ENCODE measurements around the gene SLC9A9. TPM values are rescaled to one million over a fixed set of nuclear protein-coding genes. Genes with fewer than 3 reads are reported as not detected.

Gene SLC9A9
- total RNA-seq, 1 donor from 2014 or later = 16.0 TPM

DNA sequence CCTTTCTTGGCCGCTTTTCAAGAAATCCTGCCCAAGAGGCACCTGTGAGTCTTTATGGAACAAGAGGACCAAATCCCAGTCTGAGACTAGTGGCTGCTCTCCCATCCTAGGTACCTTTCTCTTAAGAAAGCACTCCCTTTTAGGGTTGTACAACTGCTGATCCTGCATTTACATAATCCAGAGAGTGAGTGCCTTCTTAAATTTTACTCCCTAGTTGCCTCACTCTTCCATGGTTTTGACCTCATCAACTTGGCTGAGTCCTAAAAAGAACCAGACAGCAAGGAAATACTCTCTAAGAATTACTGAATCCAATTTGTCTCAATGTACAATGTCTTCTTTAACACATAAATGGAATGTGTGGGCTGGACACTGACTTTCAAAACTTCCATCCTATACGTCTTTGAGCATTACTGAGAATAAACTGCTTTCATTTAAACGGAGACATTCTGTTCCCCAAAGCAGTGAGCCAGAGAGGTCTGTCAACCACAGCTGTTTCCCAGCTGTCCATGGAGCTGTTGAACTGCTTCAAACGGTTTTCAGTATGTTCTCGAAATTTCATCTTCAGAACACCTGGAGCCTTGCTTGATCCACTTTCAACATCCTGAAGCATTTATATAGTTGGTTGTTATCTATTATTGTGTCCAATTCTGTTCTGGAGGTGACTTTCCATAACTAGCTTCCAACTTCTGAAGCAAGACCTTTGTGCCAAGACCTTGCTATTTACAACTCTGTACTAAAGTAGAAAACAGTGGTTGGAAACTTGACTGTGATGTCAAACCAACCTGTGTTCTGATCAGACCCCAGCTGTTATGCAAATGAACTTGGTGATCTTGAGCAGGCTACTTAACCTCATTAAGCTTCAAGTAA is 179.1 kb downstream of the SLC9A9 start:
- intact Hi-C loops (cut with DNase I) = no loop called here
- no peak for DNase-seq (ENCODE audit: low spot score)
- ATAC-seq = no peak

DNA sequence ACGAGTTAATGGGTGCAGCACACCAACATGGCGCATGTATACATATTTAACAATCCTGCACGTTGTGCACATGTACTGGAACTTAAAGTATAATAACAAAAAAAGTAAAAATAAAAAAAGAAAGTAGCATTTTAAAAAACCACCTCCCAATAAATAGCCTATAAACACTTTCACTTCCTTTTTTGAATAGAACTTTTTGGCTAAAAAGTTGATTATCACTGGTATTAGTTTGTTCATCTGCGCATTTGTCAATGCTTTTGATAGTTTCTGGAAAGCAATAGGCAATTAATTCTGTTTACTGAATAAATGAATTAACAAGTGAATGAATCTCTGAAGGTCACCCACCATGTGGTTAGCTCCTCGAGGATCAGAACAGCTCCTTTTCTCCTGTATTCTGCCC is 179.9 kb downstream of the SLC9A9 start:
- DNase-seq (ENCODE audit: low spot score) = no peak
- no peak for ATAC-seq
- intact Hi-C loops (cut with DNase I) = no loop called here

DNA sequence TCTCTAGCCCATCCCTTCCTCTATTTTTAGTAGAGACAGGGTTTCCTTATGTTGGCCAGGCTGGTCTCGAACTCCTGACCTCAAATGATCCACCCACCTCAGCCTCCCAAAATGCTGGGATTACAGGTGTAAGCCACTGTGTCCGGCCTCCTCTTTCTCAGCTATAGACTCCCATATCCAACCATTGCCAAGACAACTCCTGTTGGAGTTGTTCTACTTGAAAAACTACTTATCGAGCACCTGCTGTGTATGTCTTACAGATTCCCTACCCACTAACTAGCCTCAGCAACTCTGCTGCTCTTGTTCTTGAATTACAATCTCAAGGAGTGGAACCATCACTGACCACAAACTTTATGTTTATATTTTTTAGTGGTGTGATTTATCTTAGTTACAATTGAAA is 186.6 kb downstream of the SLC9A9 start:
- intact Hi-C loops (cut with DNase I) = no loop called here
- ATAC-seq = no peak
- DNase-seq (ENCODE audit: low spot score) = no peak

DNA sequence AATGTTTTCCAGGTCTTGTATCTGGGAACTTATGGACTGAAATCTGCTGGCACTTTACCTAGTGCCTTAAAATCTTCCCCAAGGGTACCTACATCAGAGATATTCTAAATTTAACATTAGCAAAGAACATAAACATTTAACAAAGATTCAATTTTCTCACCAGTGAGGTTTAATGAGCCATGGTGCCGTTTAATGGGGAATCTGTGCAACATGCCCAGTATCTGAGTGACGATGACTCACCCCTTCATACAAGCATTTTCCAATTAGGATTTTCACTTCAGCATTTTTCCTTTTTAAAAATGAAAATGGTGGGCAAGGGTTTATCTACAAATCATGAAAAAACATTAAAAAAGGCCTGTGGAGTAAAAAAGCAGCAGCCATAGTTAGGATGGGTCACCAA is 189.4 kb downstream of the SLC9A9 start:
- DNase-seq (ENCODE audit: low spot score) = no peak
- intact Hi-C loops (cut with DNase I) = no loop called here
- no peak for ATAC-seq

DNA sequence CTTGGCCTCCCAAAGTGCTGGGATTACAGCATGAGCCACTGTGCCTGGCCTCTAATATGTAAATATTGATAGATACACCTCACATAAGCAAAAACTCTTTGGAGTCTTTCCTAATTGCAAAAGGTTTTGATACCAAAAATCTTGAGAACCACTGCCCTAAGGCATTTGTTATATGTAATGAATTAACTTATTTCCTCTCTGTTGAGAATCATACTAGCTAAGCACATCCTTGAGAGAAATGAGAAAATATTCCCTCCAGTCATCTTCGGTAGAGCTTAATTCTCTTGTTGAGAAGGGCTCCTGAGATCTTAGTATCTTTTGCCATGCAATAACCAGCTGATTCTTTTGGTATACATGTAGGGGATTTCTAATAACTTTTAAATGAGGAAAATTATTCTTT is 190.2 kb downstream of the SLC9A9 start:
- ATAC-seq = no peak
- DNase-seq (ENCODE audit: low spot score) = no peak
- intact Hi-C loops (cut with DNase I) = no loop called here

DNA sequence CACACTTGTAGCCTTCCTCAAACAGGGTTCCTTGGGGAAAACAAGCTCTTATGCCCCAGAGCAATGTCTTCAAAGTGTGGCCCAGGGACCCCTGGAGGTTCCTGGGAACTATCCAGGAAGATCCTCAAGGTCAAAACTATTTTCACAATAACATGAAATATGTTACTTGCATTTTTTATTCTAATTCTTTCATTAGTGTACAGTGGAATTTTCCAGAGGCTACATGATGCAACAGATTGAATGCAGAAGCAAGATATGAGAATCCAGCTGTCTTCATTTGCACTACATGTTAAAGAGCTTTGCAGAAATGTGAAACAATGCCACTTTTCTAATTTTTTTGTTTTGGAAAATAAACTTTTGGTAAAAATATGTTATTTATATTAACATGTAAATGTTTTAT is 190.9 kb downstream of the SLC9A9 start:
- no peak for ATAC-seq
- intact Hi-C loops (cut with DNase I) = no loop called here
- no peak for DNase-seq (ENCODE audit: low spot score)

DNA sequence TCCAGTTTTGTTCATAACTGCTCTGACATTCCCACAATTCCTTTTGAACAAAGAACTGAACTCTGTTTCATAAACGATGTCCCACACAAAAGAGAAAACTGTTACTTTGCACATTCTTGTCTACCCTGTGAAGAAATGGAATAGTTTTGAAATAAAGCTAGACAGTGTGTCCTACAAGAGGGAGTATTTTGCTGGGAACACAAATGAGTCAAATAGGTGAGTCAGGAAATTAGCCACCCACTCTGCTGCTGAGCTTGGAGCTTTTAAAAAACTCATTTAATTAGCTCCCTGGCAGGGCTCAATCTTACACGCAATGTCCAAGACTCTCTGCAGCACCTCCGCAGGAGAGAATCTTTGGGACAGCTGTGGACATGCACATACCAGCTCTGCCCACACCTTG is 193.4 kb downstream of the SLC9A9 start:
- DNase-seq (ENCODE audit: low spot score) (no peak), ATAC-seq (no peak)
- intact Hi-C loops (cut with DNase I) = no loop called here

DNA sequence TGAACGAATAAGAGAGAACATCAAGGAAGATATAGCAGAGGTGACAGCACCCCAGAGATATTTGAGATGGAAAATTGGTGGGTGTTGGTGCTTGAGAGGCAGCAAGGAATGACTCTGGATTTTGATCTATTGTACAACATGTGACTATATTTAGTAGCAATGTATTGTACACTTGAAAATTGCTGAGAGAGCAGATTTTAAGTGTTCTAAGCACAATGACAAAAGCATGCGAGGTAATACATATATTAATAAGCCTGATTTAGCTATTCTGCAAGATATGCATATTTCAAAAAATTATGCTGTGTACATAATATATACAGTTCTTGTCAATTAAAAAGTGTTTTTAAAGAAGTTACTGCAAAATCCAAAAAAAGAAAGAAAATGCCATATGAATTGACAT is 194.3 kb downstream of the SLC9A9 start:
- intact Hi-C loops (cut with DNase I) = no loop called here
- ATAC-seq = no peak
- DNase-seq (ENCODE audit: low spot score) = no peak

DNA sequence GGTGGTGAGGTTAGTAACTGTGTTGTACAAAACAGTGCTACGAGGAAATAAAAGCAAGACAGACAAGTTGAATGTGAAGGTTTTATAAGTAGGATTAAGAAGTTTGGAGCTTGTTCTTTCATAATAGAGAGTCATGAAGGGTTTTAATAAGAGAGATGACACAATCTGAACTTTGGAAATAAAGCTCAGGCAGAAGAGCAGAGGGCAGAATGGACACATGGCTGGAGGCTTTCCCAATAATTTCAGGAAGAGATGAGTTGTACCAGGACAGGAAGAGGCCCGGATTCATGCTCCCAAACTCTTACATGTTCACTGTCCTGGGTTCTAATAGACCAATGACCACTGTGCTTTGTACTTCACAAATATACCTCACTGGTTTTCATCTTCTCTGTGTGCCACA is 194.8 kb downstream of the SLC9A9 start:
- no peak for ATAC-seq
- intact Hi-C loops (cut with DNase I) = no loop called here

DNA sequence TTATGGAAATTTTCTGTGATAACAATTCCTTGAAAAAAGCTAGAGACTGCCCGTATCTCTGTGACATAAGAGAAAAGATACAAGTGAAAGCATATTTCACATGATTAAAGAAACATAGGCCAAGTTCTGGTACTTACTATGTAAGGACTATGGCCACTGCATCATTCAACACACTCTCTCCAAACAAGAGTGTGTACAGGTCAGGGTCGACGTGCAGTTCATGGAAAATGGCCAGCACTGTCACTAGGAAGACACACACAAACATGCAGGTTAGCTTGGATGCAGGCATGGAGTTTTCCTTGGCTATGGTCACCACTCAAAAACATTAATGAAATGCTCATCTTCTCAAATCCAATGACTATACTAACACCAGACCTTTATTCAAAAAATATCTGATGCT is 196.2 kb downstream of the SLC9A9 start:
- ATAC-seq (no peak), DNase-seq (ENCODE audit: low spot score) (no peak)
- intact Hi-C loops (cut with DNase I) = no loop called here

More for the DNA sequence above, 194.8 kb downstream of the SLC9A9 start:
- no peak for DNase-seq (ENCODE audit: low spot score)

DNA sequence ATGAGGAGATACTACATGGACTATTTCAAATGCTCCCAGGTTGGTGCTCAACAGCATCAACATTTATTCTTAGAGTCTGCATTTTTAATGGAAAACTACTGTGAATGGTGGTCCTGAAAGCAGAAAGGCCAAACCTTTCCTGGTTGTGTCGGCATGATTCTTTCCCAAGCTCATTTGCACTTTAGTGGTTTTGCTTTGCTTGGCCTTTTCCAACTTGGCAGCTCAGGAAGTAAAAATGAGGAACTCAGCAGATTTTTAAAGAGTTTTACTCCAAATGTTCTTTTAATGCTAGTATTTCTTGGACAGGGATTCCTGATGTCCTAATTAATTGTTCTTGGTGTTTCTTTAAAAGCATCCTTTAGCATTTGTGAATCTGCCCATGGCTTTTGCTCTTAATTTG is 197.4 kb downstream of the SLC9A9 start:
- intact Hi-C loops (cut with DNase I) = no loop called here
- DNase-seq (ENCODE audit: low spot score) (no peak), ATAC-seq (no peak)

DNA sequence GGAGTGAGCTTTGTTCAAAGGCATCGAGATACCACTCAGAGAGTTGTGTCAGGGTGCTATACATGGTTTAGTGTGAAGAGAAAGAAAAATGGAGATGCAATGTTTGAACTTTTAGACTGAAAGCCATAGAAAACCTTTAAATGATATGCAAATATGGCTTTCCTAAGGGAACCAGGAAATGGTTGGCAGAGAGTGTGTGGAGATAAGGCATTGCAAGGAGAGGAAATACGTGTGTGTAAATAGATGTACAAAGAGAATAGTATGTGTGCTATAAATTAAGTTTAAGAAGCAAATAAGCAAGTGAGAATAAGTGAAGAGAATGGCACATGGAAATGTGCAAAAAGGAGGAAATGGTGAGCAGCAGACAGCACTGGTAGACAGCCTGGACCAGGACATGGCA is 198.1 kb downstream of the SLC9A9 start:
- intact Hi-C loops (cut with DNase I) = no loop called here
- no peak for DNase-seq (ENCODE audit: low spot score)
- no peak for ATAC-seq

DNA sequence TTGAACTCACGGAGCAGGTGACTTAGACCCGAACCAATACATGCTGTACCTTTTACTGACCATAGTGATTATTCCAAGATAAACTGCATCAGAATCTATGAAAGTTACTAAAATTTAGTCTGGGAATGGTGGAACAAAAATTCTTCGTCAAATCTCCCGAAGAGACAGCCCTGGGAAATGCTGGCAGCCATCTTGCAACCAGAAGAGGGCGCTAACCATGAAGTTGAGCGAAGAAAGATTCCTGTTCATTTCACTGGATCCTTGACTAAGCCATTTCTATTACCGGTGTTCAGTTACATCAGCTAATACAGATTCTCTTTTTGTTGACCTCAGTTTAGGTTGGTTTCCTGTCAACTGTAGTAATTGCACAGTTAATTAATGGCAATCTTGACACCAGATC is 199.6 kb downstream of the SLC9A9 start:
- ATAC-seq (no peak), DNase-seq (ENCODE audit: low spot score) (no peak)
- intact Hi-C loops (cut with DNase I) = no loop called here

DNA sequence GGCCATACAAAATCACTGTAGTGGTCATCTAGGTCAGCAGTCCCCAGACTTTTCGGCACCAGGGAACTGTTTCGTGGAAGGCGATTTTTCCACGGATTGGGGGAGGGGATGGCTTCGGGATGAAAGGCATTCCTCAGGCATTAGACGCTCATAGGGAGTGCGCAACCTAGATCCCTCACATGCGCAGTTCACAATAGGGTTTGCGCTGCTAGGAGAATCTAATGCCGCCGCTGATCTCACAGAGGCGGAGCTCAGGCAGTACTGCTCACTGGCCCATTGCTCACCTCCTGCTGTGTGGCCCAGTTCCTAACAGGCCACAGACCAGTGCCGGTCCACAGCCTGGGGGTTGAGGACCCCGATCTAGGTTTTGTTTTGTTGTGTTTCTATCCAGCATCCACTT is 200.1 kb downstream of the SLC9A9 start:
- intact Hi-C loops (cut with DNase I) = no loop called here
- no peak for DNase-seq (ENCODE audit: low spot score)
- no peak for ATAC-seq

DNA sequence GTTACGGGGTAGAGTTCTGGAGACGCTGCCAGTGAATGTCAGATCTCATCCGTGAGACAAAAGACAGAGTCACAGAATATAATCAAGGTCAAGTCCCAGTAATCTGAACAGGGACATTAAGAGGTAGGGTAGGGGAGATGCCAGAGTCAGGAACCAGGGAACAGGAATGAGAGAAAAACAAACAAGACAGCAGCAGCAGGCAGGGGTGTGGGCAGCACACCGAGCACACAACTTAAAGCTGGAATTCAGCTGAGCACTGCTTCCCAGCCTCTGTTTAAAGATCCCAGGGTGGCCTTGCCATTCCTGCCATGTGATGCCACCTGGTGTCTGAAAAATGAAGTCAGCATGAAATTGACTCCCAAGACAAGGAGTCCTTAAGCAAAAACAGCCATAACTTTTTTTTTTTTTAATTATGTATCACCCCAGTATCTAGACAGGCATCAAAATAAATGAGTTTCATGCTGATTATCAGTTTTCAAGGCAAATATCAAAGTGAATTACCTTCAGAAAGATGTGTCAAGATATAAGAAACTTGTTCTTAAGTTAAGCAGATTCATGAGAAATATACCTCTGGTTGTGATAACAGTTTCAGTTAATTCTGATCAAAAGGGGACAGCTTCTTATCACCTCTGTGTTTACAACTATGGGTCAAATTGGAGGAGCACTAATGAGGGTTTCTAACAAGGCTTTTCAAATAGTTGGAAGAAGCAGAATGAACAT is 203.7 kb downstream of the SLC9A9 start:
- ATAC-seq = peak; percentile 26
- DNase-seq (ENCODE audit: low spot score) = no peak
- intact Hi-C loops (cut with DNase I) = no loop called here

DNA sequence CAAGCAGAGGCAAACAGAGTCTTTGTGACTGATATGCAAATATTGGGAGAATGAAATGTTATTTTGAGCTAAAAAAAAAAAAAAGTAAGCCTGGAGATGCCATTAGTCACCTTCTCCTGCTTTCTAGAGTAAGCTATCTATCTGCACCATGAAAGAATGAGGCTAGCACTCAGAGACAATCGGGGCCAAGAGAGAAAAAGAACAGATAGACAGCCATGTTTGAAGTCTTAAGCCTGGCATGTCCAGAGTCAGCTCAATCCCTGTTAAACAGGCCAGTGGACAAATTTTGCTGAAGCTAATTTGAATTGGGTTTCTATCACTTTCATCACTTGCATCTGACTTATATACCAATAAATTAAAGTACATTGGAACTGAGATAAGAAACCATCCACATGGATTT is 204.4 kb downstream of the SLC9A9 start:
- intact Hi-C loops (cut with DNase I) = no loop called here
- DNase-seq (ENCODE audit: low spot score) = no peak

DNA sequence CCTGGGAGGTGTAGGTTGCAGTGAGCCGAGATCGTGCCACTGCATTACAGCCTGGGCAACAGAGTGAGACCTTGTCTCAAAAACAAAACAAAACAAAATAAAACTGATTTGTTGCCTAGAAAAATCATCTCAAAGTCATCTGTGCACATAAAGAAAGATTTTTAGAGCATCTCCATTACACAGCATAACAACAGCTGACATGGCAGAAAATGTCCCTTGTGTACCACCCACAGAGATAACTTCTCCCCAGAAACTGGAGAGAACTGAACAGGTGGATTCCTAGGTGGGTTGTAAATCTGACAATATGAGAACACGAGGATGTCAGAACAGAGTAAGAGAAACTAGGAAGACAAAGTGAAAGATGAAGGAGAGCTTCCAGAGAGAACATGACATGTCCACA is 207.5 kb downstream of the SLC9A9 start:
- intact Hi-C loops (cut with DNase I) = no loop called here
- DNase-seq (ENCODE audit: low spot score) (no peak), ATAC-seq (no peak)

More for the DNA sequence above, 204.4 kb downstream of the SLC9A9 start:
- ATAC-seq = no peak

DNA sequence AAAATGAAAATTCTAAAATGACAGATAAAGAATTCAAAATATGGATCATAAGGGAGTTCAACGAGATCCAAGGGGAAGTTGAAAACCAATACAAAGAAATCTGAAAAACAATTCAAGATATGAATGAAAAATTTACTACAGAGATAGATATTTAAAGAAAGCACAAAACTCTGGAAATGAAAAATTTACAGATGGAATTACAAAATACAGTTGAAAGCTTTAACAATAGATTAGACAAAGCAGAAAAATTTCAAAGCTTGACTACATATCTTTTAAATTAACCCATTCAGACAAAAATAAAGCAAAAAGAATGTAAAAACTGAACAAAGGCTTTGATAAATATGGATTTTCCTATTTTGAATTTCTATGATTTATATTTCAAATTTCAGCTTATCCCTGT is 211.1 kb downstream of the SLC9A9 start:
- ATAC-seq = no peak
- intact Hi-C loops (cut with DNase I) = no loop called here
- no peak for DNase-seq (ENCODE audit: low spot score)

DNA sequence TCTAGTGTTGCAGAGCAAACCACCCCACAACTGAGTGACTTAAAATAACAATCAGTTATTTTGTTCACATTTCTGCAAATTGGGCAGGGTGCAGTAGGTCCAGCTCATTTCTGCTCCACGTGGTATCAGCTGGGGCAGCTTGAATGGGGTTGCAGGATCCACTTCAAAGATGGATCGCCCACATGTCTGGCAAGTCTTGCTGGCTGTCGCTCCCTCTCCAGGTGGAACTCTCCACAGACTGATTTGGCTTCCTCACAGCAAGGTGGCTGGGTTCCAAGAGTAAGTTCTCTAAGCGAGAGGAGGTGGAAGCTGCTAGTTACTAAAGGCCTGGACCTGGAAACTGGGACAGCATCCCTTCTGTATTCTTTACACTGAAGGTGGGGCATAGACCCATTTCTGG is 213.3 kb downstream of the SLC9A9 start:
- ATAC-seq = no peak
- no peak for DNase-seq (ENCODE audit: low spot score)
- intact Hi-C loops (cut with DNase I) = no loop called here

DNA sequence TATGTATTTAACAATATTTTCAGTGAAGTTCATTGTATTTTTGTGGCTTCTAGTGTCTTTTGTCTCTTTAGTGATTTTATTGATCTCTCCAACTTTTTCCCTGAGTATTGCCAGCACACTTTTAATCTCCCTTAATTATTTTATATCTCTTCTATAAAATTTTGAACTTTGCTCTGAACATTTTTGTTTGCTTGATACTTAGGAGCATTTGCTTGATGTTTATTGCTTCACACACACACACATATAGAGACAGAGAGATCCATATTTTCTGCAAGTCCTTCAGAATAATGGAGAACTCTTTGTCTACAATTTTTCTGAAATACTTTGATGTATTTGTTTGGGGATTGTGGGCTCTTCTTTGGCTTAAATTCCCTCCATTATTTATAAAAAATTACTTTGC is 213.8 kb downstream of the SLC9A9 start:
- intact Hi-C loops (cut with DNase I) = no loop called here
- DNase-seq (ENCODE audit: low spot score) (no peak), ATAC-seq (no peak)

DNA sequence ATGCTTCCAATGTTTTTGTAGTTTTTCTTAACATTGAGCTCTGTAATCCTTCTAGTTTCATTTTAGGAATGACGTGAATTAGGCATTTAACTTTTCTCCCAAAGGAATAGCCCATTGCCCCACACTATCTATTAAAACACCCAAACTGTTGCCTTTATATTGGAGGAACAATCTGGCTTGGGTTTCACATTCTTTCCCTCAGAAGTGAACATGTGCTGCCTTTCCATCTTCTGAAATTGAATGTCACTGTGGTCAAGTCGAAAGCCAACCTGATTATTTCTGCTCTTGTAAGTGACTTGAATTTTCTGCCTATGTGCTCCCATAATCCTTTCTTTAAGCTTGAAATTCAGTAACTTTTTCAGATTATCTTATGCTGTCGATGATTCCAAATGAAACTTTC is 214.5 kb downstream of the SLC9A9 start:
- DNase-seq (ENCODE audit: low spot score) (no peak), ATAC-seq (no peak)
- intact Hi-C loops (cut with DNase I) = no loop called here

Measured in sciatic nerve (tissue), 2 donors.